HG02852 (cell line): ENCODE results near the gene LHB.
"Not testable (repeated sequence)": the region's sequence is repeated elsewhere in the genome, so short reads cannot be mapped to it uniquely, and the experiment has no call there.

Experiments used
- ATAC-seq: cut with Tn5 transposase; IDR thresholded peaks from one replicate; pipeline ENCODE4 v1.9.1; 2021; ENCODE audit warnings: mild to moderate bottlenecking, moderate library complexity; ENCODE audit not compliant: unreplicated experiment

Gene LHB

DNA sequence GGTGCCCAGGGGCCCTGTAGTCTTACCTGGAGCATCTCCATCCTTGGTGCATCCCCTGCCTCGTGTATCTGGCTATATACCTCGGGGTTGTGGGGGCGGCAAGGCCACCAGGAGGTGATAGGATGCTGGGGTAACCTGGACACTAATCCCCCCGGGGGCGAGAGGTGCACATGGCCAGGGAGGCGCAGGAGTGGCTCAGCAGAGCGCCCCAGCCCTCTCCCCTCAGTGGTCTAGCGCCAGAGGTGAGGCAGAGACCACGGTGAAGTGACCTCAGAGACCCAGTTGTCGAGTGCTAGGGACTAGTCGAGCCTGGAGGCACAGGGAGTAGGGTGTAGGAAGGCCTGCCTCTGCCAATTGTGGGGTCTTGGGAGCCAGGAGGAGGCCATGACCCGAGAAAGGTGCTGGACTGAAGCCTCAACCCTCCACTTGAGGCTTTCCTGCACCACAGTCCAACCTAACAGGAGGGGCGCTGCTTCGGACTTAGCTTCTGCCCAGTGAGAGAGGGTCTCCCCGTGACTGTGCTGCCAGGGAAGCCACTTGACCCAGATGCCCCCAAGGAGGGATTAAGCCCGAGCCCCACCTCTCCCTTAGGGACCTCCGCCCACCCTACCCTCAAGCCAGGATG, at the start of gene LHB:
LHB (minus strand) TSS at position 51 of the 625 bp plus-strand sequence; CDS start at position 41, 10 bp downstream.
- no peak for ATAC-seq

DNA sequence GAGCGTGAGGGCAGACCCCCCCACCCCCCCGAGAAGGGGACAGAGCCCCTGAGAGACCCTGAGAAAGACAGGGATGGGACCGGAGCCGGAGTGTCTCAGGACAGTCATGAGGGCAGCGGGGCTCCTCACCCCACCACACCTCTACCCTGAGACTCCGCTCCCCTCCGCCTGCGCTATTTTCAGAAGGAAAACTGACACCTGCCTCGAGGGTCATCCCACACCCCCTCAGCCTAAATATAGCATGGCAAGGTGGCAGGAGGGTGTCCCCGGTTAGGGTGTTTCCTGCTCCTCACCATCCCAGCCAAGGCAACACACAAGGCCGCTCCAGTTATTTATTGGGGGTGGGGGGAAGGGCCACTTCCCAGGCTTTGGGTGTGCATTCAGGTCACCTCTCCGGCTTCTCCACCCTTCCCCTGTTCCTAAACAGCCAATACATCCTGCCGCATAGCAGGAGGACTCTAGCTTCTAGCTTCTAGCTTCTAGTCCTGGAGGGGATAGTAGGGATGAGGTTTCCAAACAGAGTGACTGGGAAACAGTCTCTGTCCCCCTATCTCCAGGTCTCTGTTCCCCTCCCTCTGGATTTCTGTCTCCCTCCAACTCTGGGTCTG, 49.1 kb upstream of the LHB start:
- no peak for ATAC-seq

DNA sequence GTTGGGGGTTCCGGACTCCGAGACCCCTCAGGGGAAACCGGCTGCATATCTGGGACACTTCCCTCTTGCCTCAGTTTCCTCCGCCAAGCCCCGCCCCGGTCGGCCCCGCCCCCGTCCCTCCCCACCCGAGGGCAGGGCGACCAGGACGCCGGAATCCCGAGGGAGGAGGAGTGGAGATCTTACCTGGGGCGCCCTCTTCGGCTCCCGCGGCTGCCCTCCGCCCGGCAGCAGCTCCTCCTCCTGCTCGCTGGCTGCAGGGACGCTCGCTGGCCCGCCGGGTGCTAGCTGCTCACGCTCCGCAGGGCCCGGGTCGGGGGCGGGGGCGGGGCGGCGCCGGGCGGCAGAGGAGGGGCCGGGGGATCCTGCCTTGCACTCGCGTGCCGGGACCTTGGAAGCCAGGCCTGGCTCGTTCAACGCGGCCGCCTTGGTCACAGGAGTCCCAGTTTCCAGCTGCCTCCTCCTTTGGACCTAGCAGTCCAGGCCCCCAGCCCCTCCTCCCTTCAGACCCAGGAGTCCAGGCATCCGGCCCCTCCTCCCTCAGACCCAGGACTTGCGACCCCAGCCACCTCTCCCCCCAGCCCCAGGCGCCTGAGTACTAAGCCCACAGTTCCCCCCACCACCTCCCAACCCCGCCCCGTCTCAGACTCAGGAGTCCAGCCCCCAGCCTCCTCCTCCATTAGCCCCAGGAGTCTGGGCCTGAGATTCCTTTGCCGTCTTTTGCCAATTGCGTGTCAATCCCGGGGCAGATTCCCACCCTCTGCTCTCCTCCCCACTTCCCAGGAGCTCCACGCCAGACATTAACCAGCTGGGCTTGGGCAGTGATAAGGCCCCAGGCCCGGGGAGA, 48.1 kb upstream of the LHB start, which contains the start of gene NTF4:
NTF4 (minus strand) TSS at position 51 of the 844 bp plus-strand sequence. CDS start 2,821 bp downstream, outside the sequence.
- ATAC-seq: no peak

DNA sequence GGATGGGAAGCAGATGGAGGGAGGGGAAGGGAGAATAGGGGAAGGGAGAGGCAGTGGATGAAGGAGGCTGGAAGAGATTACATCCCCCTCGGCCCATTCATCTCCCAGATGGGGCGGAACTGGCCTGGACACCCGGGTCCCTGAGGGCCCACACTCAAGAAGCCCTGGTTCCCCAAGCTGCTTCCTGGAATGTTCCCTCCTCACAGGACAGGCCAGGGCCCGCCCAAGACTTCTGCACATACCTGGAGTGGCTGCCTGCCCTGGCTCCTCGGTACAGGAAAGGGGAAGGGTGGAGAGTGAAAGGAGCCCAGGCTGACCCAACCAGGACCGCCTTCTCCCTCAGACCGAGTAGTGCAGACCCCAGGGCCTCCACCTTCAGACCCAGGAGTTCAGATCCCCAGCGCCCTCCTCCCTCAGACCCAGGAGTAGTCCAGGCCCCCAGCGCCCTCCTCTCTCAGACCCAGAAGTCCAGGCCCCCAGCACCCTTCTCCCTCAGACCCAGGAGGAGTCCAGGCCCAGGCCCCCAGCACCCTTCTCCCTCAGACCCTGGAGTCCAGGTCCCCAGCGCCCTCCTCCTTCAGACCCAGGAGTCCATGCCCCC, 47.2 kb upstream of the LHB start:
- no peak for ATAC-seq

DNA sequence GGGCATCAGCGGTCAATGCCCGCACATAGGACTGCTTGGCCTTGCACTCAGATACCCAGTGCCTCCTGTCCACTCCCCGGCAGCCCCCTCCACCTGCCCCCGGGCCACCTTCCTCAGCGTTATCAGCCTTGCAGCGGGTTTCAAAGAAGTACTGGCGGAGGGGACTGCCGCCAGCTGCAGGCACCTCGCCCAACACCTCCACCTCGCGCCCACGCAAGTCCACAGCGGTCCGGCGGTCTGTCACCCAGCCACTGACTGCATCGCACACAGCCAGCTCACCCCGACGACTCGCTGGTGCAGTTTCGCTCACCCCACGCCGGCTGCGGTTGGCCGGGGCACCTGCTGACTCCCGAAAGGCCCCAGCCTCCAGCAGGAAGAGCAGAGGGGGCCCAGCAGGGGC, 44.6 kb upstream of the LHB start:
- no peak for ATAC-seq

DNA sequence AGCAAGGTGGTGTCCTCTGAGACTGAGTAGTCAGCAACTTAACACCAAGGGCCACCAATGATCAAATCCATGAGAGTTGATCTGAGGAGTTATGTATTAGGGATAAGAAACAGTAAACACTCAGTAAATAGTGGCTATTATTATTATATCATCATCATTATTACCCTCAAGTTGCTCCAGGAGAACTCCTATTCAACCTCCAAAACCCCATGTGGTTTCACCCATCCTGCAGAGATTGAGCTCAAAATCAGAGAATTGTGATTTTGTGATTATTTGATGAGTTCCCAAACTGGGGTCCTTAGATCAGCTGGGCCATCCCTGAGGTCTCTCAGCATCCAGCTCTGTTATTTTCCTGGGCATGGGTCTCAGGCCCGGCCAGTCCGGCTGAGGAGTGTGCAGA, 44.1 kb upstream of the LHB start:
- ATAC-seq: no peak

DNA sequence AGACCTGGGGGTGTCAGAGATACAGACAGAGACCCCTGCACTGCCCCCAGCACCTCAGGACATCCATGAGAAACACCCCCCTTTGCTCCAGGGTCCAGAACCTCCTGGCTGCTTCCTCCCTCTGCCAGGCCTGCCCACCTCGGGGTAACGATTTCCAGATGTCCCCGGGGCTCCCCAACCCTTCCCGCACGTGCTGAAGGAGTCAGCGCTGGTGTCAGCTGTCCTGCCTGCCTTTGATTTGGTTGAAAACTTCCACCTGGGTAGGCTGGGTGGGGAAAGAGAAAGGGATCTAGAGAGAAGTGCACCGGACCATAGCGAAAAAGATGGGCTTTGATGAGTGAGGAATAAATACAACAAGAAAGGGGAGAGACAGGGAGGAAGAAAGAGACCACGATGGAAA, 42.2 kb upstream of the LHB start:
- no peak for ATAC-seq

DNA sequence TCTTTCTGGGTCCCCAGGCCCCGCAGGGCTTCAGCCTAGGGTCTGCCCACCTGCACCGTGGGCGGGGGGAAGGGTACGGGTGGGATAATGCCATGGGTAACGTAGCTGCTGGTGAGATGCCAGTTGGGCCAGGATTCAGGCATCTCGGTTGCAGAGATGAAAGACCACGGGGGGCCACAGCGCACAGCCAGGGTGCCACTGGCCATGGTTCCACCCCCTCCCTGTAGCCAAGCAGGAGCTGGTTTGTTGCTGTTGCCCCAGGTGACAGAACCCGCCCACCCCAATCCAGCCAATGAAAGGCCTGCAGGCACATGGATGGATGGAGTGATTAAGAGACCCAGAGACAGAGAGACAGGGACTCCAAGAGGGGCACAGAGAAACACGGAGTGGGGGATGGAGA, 41.7 kb upstream of the LHB start:
- no peak for ATAC-seq

DNA sequence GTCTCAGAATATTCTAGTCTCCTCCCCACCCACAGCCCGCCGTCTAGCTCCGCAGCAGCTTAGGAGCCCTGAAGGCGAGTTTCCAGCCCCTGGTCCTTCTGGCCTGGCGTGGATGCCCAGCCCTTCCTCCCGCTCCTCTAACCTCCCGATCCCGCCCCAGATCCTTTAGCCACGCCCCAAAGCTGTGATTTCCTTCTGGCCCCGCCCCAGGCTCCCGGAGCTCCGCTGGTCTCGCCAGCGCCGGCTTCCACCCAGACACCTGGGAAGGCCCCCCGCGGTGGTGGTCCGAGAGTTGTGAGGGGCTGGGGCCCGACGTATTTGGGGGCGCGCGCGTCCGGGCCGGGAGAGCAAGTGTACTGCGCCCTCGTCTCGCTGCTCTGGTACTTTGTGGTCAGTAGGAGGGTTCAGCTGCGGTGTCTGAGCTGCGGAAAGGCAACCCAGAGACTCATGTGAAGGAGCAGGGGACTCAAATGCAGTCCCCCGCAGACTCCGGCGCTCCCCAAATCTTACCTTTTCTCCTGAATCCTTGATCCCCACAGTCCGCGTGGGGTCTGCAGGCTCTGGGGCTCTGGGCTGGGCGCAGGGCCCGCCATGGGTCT, 40.8 kb upstream of the LHB start, which contains the start of gene CGB7:
CGB7 (minus strand) TSS at position 114 of the 599 bp plus-strand sequence. CDS start 2,374 bp downstream, outside the sequence.
- no peak for ATAC-seq

DNA sequence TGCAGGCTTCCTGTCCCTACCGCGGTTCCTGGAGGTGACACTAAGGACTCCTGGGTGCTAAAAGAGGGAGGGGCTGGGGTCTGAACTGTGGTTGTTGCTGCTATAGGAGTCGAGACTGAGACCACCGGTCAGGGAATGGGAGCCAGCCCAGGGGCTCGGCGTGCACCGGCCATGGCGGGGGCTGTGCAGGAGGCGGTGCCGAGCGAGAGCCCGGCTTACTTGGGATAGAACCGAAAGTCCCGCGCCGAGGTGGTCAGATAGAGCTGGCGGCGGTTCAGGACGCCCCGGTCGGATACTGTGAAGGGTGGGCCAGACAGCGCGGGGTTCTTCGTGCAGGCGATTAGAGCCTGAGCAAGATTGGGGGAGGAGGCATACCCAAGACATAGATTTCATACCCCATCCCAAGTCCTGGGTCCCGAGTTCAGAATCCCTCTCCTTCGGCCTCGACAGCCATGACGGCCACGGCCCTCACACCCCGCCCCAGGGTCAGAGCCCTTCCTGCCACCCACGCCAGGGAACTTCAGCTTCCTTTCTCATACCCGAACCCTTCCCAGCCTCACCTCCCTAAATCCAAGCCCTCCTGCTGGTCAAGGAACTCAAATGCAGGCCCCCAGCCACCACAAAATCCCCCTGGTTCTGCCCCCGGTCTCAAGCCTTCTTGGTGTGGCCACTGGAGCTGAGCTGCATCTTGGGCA, 40.2 kb upstream of the LHB start:
- ATAC-seq: not testable (repeated sequence)

DNA sequence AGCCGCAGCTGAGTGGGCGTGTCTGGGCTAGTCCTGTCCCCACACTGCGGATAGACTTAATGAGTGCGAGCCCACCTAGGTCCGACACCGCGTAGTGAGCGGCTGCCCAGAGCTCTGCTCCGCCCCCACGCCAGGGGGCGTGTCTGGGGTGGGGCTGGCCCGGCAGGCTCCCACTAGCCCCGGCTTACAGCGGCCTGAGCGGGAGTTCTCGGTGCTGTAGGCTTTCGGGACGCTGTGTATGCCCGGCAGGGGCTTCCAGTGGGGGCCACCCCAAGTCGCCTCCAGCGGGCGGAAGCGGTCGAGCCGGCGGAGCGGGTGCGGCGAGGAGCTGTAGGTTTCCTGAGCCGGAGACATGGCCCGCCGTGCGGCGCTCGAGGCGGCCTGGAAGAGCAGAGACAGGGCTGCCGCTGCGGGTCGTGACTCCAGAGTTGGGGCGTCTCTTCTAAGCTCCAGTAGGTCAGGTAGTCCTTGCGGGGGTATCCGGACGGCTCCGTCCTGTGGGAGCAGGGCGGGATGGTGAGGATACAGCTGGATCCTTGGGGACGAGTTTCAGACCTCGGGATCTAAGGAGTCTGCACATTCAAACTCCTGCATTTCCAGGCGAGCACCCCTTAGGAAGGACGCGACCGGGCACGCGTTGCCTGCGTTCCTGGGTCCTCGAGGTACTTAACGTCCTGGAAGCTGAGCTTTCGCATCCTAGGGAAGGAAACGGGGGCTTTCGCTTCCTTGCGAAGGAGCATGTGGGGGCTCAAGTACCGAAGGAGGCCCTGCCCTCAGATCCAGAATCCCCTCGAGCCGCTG, 39.4 kb upstream of the LHB start:
- no peak for ATAC-seq

DNA sequence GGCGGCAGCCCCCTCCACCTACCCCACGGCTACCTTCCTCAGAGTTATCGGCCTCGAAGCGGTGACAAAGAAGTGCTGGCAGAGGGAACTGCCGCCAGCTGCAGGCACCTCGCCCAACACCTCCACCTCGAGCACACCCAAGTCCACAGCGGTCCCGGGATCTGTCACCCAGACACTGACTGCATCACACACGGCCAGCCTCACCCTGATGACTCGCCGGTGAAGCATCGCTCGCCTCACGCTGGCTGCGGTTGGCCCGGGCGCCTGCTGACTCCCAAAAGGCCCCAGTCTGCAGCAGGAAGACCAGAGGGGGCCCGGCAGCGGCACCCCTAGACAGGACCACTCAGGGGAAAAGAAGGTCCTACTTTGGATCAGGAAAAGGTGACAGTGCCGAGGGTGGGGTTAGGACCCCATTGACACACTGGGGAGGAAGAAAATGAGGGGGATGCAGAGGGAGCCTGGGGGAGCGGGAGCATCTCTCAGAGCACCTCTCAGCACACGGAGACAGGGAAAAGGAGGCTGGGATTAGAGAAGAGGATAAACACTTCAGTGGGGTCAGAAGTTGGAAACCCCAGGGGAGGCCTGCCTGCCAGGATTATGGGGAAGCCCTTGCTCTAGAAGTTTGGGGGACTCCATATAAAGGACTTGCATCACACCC, 33.6 kb upstream of the LHB start:
- not testable (repeated sequence) for ATAC-seq

DNA sequence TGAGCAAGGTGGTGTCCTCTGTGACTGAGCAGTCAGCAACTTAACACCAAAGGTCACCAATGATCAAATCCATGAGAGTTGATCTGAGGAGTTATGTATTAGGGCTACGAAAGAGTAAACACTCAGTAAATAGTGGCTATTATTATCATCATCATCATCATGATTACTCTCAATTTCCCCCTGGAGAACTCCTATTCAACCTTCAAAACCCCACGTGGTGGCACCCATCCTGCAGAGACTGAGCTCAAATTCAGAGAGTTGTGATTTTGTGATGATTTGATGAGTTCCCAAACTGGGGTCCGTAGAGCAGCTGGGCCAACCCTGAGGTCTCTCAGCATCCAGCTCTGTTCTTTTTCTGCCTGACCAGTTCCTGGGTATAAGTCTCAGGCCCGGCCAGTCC, 32.9 kb upstream of the LHB start:
- ATAC-seq: not testable (repeated sequence)

DNA sequence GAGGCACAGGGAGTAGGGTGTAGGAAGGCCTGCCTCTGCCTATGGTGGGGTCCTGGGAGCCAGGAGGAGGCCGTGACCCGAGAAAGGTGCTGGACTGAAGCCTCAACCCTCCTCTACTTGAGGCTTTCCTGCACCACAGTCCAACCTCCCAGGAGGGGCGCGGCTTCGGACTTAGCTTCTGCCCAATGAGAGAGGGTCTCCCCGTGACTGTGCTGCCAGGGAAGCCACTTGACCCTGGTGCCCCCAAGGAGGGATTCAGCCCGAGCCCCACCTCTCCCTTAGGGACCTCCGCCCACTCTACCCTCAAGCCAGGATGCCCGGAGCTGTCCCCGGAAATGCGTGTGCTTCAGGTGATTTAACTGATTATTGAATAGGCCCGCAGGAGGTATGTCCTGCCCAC, 32.1 kb upstream of the LHB start, which contains the start of gene CGB8:
CGB8 (minus strand) TSS at position 101 of the 400 bp plus-strand sequence. CDS start 372 bp downstream, outside the sequence.
- ATAC-seq: not testable (repeated sequence)

DNA sequence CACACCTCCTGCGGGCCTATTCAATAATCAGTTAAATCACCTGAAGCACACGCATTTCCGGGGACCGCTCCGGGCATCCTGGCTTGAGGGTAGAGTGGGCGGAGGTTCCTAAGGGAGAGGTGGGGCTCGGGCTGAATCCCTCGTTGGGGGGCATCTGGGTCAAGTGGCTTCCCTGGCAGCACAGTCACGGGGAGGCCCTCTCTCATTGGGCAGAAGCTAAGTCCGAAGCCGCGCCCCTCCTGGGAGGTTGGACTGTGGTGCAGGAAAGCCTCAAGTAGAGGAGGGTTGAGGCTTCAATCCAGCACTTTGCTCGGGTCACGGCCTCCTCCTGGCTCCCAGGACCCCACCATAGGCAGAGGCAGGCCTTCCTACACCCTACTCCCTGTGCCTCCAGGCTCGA, 26.7 kb upstream of the LHB start, which contains the start of gene CGB5:
CGB5 (plus strand) TSS at position 301 of the 400 bp plus-strand sequence. CDS start 362 bp downstream, outside the sequence.
- ATAC-seq: not testable (repeated sequence)

DNA sequence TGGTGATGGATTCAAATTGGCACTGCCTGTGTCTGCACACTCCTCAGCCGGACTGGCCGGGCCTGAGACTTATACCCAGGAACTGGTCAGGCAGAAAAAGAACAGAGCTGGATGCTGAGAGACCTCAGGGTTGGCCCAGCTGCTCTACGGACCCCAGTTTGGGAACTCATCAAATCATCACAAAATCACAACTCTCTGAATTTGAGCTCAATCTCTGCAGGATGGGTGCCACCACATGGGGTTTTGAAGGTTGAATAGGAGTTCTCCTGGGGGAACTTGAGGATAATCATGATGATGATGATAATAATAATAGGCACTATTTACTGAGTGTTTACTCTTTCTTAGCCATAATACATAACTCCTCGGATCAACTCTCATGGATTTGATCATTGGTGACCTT, 25.8 kb upstream of the LHB start:
- not testable (repeated sequence) for ATAC-seq

DNA sequence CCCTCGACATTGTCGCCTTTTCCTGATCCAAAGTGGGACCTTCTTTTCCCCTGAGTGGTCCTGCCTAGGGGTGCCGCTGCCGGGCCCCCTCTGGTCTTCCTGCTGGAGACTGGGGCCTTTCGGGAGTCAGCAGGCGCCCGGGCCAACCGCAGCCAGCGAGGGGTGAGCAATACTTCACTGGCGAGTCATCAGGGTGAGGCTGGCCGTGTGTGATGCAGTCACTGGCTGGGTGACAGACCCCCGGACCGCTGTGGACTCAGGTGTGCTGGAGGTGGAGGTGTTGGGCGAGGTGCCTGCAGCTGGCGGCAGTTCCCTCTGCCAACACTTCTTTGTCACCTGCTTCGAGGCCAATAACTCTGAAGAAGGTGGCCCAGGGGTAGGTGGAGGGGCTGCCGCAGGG, 25.3 kb upstream of the LHB start:
- ATAC-seq: no peak

DNA sequence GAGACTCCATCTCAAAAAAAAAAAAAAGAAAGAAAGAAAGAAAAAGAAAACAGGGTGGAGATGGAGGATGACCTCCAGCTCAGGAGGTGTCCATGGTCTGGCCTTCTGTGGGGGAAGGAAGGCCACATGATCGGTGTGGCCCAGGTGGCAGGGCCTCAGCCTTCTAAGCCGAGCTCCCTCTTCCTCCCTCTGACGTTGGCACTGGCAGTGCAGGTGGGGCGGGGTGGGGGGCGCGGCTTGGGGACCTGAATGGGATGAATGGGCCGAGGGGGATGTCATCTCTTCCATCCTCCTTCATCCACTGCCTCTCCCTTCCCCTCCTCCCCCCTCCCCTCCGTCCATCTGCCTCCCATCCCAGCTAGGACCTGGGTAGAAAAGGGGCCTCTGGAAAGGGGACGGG, 22.8 kb upstream of the LHB start:
- ATAC-seq: not testable (repeated sequence)
